NCI-H1436 treated with DMSO at 0.1 percent for 48 hours (cell line): ENCODE measurements around the gene FAM13A.
"Not testable (repeated sequence)": the region's sequence is repeated elsewhere in the genome, so short reads cannot be mapped to it uniquely, and the experiment has no call there.

Experiments used
- DNase-seq: peaks from one replicate; lab custom pipeline; 2025; lab: John Stamatoyannopoulos, UW

The FAM13A gene

GRCh38 chr4:89056953-89057398 lies at the start of gene FAM13A:
TSS of gene FAM13A (minus strand) at chr4:89057185. CDS start at chr4:89056964, 221 bp downstream.
- DNase-seq = peak; percentile 80

- DNase-seq = no peak
These were observed 48.7 kb upstream of the FAM13A start for GRCh38 chr4:89105726-89106125.

DNA sequence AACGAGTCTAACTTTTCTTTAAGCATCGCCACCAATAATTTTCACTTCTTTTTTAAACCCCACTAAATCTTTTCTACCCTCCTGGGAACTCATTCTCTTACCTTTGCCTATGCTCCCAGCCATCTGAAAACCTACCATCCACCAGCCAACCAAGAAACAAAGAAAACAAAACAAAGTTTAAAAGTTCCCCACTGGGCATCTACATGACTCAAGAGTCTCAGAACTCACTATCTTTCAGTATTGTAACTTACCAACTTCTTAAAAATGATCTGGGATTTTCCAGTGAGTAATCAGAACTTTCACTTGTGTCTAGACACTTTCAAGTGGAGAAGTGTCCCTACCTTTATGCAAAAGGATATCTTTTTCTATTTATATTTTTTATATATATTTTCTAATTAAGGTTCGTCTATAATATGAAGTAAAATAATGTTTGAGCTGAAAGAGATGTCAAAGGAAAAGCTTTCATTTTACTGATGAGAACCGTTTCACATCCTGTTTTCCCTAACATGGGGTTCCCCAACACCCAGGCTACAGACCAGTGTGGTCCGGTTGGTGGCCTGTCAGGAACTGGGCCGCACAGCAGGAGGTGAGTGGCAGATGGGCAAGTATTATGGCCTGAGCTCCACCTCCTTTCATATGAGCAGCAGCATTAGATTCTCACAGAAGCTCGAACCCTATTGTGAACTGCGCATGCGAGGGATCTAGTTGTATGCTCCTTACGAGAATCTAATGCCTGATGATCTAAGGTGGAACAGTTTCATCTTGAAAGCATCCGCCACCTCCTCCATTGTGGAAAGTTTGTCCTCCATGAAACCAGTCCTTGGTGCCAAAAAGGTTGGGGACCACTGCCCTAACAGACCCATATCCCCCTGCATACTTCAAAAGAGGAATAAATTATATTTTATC lies 44.5 kb upstream of the FAM13A start:
- DNase-seq = no peak

- no peak for DNase-seq
These were observed 43.9 kb upstream of the FAM13A start for GRCh38 chr4:89100853-89101252.

GRCh38 chr4:89099471-89099870 lies 42.5 kb upstream of the FAM13A start:
- DNase-seq = no peak

DNA sequence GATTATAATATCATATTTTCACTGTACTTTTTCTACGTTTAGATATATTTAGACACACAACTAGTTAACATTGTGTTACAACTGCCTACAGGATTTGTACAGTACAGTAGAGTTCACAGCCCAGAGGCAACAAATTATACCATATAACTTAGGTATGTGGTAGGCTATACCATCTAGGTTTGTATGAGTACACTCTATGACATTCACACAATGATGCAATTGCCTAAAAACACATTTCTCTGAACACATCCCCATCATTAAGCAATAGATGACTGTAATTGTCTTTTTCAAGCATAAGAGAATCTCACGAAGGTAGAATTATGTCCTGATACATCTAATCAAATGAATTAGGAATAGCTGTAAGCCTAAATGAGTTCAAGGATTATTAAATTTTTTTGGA lies 42.0 kb upstream of the FAM13A start:
- DNase-seq = no peak

GRCh38 chr4:89078300-89078699 lies 21.3 kb upstream of the FAM13A start:
- no peak for DNase-seq

DNA sequence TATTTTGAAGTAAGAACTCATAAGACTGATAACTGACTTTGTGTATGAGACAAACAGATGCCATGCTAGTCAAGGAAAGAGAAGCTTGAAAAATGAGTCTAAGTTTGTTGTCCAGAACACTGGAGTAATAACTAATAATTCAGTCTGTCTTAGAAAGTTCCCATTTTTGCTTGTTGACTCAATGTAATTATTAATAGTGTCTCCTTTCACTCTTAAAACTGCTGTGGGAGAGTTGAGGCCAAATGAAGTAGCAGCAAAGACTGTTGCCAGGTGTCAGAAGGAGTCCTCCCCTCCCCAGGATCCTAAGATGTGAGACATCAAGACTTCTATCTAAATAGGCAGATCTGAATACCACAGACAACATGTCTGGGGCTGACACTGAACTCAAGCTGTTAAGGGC lies 20.8 kb upstream of the FAM13A start:
- DNase-seq = no peak

DNA sequence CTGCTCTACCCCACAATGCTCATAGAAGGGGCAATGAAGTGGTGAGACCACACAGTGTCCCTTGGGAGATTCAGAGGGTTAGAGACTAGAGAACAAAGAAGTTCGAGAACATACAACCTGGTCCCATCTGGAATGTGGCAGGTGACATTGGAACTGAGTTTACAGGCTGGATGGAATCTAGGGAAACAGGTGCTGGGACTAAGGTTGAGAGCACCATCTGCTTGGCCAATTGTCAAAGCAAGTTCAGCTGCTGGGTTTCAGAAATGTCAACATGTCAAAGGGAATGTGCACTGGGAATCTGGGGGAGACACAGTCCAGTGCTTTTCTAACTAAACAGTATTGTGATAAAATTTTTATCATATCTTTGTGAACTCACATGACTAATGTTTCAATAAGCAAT lies 15.9 kb upstream of the FAM13A start:
- no peak for DNase-seq

- DNase-seq = no peak
These were observed 14.3 kb upstream of the FAM13A start for GRCh38 chr4:89071311-89071710.

DNA sequence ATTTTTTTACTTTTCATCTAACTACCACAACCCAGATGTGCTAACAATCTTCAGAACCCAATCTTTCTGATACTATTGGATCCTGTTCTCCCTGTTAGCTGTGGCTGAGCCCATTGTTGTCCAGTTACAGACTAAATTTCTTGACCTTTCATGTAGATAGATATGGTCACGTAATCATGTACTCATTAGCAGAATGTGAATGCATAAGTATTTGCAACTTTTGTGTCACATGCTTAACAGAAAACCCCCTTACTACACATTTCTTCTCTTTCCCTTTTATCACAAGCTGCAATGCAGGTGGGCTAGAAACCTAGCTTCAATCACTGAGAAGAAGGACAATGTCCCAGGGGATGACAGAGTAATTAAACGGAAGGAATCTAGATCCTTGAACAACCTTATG lies 13.1 kb upstream of the FAM13A start:
- no peak for DNase-seq

- DNase-seq = no peak
These were observed 12.5 kb upstream of the FAM13A start for GRCh38 chr4:89069481-89069880.

GRCh38 chr4:89067417-89067816 lies 10.4 kb upstream of the FAM13A start:
- no peak for DNase-seq

DNA sequence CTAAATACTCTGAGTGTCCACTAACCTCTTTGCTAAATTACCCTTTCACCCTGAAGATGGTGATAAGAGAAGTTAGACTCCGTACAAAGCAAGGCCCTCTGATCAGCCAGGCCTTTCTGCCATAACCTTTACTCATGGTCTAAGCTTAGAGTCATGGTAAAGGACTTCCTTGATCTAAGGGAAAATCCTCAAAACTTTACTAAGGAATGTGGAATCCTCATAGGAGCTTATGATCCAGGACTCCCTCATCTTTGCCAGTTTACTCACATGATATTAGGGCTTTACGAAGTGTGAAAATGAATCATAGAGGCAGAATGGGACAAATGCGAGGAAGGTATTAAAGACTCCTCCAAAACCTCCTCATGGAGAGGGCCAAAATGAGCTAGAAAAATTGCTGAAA lies 7.9 kb upstream of the FAM13A start:
- DNase-seq = no peak

GRCh38 chr4:89057844-89058243 lies 859 bp upstream of the FAM13A start:
- DNase-seq = not testable (repeated sequence)

DNA sequence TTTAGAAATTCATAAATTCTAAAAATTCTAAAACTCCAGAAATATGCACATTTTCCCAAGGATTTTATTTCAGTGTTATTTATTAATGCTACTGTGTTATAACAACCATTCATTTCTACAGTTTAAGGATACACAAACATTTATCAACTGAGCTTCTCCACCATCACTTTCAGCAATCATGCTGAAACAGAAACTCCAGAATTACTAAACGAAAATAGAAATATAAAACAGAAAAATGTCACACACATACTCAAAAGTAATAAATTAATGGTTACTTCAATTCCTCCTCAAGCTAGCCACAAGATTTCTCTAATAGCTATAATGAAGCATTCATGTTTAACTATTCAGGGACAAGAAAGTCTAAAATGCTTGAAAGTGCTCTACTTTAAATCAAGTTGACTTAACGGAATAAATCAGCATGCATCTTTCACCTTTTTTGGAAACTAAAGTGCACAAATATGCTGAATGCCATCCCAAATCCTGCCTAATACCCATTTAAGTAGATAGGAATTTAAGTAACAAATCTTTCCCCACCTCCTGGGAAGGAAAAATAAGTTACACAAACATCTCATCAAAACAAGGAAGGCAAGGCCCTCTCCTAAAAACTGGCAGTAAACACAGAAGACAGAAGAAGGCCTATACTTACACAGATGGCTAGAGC lies 563 bp downstream of the FAM13A start:
- DNase-seq = no peak

DNA sequence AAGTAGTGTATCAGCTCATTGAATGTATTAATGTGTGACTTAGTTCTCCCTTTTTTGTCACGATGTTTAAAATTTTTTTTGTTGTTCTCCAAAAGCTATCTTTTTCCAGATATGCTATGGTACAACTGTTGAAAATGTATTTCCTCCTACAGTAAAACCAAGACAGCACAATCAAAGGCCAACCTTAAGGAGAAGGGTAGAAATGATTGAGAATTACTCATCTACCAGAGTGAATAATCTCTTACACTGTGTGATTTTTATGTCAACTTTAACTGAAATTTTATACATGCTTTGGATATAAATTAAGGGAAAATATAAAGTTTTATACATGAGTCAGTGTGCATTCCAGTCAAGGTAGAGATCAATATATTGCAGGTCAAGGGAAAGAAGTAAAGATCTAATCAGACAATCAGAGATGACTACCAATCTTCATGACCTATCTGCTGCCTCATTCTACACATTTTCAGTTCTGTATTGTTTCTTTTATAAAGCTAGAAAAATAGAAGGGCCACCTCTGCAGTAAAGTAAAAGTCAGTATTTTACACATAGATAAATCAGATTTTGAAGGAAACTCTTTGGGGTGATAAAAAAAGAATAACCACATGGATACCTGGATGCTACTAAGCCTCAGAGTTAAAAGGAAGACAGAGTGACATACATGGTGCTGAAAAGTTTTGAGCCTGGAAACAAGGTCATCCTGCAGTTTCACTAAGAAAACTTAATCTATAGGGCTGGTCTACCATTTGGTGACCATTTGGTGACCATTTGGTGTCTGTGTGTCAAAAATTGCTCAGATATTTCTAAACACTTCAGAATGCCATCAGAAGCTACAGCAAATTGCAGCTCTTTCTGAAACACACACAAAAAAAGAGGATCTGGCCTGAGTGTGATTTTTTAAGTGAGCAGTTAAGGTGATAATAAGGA lies 1.6 kb downstream of the FAM13A start:
- DNase-seq = no peak

- no peak for DNase-seq
These were observed 2.4 kb downstream of the FAM13A start for GRCh38 chr4:89054627-89055026.

- no peak for DNase-seq
These were observed 7.1 kb downstream of the FAM13A start for GRCh38 chr4:89049853-89050252.

DNA sequence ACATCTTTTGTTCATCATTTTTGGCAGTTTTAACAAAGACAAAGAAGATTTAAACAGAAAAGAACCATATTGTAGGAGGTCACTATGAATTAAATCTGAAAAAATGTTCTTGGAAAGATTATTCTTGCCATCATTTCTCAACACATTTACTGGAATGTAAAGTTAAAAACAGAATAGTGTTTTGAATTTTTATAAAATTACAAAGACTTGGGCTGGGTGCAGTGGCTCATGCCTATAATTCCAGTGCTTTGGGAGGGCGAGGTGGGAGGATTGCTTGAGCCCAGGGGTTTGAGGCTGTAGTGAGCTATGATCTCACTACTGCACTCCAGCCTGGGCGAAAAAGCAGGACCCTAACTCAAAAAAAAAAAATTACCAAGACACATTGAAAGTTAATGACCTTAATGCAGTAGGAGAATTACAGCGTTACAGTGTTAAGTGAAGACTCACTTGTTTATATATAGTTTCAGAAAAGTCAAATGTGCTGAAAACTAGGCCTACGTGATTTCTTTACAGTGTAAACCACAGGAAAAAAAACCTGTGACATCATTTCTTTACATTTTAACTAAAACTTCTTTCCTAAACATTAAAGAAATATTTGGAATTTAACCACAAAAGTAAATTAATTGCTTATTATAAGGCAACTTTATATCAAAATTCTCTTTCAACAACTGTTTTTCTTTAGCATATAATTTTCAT lies 7.9 kb downstream of the FAM13A start:
- DNase-seq = no peak

GRCh38 chr4:89044147-89044900 lies 12.7 kb downstream of the FAM13A start:
- no peak for DNase-seq
